Stimulated activated CD4-positive, alpha-beta T cell treated with anti-CD3 and anti-CD28 coated beads, Interleukin-15, amount 100 ng/mL, for 1 hour (primary cell): Measurements from ENCODE around the gene PARP1.

Source experiments
- DNase-seq, 2 donors: peaks; one replicate each; pipeline ENCODE4 v3.0.0-alpha.2; 2020; ENCODE audit warnings: low read depth in 1 of 2, low spot score in 1 of 2

PARP1 gene

DNA sequence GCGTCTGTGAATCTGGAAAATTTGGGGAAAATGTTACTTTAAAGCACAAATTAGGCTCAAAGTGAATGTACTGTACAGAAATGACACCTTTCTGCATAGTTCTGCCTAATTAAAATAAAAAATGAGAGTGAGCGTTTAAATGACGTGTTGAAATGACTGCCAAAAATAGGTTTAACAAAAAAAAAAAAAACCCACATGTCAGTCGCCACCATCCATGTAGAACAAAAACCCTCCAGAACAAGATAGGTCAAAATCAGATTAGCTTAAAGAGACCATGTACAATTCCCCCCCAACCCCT, 745 bp downstream of the PARP1 start:
- no peak for DNase-seq

DNA sequence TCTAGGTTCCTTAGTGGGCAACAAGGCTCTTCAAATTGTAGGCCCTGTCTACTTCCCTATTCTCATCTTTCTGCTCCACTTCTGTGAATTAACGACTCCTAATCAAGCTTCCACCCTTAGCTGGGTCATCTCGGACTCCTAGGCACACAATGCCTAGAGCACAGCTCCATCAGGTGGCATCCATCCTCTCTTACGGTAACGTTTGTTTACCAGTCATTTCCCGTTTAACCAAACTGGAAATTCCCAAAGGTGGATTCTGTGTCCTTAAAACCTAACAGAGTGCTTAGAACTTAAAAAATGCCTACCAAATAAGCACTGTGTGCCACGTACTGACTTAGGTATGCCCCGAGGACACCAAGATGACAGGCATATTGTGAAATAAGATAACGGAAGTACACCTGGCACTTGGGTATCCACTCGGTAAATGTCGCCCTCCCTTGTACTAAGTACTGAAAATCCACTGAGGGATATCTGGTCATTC, 1.5 kb downstream of the PARP1 start:
- no peak for DNase-seq

DNA sequence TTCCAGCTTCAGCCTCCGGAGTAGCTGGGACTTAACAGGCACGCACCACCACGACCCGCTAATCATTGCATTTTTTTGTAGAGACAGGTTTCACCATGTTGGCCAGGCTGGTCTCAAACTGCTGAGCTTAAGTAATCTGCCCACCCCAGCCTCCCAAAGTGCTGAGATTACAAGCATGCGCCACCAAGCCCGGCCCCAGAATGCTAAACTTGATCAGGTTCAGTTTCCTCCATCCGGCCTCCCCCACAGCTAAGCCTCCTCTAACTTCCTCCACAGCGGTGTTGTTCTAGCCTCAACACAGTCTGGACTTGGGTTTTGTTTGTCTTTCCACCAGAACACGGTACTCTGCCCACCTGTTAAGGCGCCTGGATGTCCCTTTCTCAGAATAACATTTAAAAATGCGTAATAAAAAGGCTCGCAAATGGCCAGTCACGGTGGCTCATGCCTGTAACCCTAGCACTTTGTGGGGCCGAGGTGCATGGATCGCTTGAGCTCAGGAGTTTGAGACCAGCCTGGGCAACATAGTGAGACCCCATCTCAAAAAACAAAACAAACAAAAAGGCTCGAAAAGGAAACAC, 2.4 kb downstream of the PARP1 start:
- DNase-seq = no peak

DNA sequence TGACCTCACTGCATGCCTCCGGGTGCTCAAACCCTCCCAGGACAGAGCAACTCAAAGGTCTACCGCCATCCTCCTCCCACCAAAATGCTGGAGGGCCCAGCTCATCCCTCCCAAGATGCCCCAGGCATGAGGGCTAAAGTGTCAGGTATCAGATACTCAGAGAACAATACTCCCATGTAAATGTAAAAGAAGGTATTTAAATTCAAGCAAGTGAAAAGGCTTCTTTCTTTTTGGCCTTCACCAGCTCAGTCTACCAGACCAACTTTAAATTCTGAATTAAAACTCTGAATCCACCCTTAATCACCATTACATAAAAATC, 3.0 kb downstream of the PARP1 start:
- DNase-seq = no peak

DNA sequence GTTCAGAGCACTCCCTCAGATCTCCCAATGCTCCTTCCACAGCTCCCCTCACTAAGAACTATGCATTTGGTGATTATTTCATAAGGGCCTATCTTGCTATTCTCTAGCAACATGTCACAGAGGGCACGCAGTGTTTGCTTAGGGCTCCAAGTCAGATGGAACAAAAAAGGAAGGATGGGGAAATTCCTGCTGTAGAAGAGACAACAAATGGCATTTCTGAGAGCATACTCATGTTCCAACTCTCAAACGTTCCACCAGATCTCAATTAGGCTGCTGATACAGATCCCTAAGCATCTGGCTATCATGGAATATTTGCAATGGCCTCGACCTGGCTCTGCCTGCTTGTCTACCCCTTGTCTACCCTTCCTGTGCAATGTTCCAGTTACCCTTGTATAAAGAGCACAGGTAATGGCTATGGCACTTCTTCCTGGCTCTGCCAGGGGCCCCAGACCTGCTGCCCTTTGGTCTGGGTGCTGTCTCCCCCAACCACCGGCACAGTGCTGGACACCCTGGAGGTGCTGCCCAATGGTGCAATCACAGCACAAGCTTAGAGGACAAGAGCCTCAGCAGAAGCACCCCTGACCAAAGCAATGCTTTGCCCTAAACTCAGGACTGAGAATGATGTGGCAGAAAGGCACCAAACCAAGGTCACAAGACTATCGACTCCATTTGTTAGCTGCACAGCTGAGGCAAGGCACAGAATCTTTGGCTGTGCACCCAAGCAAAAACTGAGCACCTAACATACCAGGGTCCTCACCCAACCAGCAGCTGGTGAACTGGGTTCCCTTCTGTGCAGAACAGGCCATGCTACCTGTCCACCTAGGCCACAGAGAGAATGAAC, 3.6 kb downstream of the PARP1 start:
- no peak for DNase-seq

DNA sequence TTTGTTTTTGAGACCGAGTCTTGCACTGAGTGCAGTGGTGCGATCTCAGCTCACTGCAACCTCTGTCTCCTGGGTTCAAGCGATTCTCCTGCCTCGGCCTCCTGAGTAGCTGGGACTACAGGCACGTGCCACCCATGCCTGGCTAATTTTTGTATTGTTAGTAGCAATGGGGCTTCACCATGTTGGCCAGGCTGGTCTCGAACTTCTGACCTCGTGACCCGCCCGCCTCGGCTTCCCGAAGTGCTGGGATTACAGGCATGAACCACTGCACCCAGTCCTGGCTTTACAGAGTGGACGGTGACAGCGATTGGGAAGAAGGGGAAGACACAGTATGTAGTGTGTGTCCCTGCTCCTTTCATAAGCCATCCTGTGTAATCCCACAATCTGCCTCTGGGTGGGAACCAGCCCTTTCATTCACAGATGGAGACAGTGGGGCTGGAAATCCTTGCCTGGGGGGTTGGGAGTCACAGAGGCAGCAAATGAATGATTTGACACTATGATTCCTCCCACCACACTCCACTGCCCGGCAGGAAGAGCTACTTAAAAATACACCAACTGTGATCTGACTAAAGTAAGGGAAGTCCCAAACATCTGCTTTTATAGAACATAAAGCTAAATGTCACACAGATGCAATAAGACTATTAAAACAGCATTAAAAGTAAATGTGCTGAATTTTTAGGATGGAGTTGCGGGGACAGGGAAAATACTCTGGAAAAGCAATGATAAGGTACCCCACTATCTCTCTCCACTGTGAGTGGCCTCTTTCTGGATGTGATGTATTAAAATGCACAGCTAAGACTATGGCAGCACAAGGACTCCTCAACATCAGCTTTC, 4.5 kb downstream of the PARP1 start:
- DNase-seq = no peak

DNA sequence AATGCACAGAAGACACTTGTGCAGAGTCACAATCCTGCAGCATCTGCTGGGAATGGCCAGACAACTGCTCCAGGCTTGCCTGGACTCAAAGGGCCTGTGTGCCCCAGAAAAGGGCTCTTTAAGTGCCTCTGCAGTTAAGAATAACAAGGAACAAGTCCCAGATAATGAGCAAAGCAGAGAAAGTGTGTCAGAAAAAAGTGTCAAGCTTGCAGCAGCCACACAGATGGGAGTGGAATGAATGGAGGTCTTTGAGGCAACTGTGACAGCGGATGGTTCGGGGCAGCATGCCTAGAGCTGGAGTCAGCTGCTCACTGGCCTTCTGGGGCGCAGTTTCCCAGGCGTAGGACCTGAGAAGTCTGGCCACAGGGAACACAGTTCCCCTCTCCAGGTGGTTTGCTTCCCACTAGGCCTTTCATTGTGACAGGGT, 5.1 kb downstream of the PARP1 start:
- DNase-seq = no peak

DNA sequence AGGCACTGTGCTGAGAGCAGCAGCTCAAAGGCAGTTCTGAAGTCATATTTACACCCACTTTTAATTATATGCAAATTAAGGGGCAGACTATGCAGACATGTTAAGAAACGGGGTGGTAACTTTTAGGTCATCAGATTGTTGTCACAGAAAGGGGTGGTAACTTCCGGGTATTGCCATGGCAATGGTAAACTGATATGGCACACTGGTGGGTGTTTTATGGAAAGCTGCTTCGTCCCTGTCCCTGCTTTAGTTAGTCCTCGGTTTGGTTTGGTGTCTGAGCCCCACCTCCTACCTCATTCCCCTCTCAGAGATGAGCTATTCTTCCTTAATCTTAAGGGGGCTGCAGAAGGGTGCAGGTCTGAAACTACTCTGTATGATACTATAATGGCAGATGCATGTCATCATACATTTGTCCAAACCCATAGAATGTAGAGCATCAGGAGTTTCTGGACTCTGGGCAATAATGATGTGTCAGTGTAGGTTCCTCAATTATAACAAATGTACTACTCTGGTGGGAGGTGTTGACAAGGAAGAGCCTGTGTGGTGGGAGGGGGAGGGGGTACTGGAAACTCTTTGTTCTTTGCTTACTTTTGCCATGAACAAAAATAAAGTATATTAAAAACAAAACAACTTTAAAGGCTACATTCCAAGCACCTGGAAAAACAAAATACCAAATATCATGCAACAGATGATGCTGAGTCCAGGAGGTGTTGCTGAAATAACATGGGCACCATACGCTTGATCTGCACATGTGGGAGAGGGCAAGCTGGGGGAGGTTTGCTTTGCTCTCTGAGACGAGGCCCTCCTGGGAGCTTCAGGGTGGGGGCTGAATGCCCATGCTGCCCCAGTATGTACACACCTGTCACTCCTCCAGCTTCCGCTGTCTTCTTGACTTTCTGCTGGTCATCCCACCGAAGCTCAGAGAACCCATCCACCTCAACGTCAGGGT, 6.3 kb downstream of the PARP1 start:
- DNase-seq = no peak

DNA sequence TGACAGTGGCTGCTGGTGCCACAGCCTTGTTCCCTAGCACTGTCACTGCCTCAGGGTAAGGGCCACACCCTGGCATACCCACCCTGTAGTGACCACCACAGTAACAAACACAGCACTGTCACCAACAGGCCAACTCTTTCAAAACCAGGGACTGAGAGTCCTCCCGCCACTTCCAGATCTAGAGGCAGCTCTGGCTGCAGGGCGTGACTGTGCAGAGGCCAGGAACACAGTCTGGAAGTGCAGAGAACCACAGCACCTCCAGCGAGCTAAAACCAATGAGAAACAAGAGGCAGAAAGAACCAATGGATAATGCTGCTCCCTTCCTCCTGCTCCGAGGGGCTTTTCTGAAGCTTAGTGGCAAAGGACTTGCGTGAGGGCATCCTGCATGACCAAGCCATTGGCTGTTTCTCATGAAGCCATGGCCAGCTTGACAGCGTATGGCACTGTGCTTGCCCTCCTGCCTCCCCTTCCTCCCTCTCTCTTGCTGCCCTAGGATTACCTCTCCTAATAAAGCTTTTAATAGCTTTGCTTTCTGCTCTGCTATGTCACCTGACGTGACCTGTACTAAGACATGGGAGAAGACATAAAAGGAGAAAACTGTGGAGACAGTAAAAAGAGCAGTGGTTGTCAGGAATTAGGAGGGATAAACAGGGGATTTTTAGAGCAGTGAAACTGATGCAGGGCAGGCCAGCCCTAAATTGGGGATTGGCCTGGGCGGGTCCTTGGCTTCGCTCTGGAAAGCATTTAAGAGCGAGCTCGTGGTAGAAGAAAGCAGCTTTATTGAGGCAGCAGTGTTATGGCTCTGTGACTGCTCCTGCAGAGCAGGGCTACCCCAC, 7.2 kb downstream of the PARP1 start:
- no peak for DNase-seq

DNA sequence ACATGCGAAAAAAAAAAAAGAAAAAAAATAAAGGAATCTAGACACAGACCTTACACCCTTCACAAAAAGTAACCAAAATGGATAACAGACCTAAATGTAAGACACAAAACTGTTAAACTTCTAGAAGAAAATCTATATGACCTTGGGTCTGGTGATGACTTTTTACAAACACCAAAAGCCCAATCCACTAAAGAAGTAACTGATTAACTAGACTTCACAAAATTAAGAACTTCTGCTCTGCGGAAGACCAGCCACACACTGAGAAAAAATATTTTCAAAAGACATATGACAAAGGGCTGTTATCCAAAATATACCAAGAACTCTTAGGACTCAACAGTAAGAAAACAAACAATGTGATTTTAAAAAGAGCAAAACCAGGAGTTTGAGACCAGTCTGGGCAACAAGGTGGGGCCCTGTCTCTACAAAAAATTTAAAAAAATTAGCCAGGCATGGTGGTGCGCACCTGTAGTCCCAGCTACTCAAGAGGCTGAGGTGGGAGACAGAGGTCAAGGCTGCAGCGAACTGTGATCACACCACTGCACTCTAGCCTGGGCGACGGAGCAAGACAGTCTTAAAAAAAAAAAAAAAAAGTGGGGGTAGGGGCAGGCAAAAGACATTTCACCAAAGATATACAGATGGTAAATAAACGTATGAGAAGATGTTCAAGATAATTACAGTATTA, 9.8 kb downstream of the PARP1 start:
- DNase-seq = no peak

DNA sequence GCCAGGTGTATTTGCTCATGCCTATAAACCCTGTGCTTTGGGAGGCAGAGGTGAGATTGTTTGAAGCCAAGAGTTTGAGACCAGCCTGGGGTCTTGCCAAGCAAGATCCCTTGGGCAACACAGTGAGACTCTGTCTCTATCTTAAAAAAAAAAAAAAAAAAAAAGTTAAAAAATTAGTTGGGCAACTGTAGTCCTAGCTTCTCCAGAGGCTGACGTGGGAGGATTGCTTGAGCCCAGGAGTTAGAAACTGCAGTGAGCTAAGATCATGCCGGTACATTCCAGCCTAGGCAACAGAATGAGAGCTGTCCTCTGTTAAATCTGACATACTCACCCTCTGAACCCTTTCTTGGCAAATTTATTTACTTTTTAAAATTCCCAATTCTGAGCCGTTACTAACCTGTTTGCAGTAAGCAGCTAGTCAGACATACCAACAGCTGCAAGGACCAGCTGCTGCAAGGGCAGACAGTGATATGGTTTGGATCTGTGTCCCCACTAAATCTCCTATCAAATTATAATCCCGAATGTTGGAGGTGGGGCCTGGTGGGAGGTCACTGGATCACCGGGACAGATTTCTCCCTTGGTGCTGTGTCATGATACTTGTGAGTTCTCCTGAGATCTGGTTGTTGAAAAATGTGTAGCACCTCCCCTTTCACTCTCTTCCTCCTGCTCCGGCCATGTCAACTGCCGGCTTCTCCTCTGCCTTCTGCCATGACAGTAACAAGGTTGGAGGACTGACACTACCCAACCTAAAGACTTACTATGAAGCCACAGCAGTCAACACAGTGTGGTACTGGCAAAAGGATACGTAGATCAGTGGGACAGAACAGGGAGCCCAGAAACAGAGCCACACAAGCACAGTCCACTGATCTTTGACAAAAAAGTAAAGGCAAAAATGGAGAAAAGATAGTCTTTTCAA, 10.6 kb downstream of the PARP1 start:
- DNase-seq = no peak

DNA sequence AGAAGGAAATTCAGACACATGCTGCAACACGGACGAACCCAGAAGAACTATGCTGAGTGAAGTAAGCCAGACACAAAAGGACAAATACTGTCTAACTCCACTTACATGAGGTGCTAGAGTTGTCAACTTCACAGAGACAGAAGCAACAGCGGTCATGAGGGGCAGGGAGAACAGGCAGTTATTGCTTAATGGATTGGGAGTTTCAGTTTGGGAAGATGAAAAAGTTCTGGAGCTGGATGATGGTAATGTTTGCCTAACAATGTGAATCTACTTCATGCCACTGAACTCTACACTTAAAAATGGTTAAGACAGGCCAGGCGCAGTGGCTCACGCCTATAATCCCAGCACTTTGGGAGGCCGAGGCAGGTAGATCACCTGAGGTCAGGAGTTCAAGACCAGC, 12.1 kb downstream of the PARP1 start:
- no peak for DNase-seq

DNA sequence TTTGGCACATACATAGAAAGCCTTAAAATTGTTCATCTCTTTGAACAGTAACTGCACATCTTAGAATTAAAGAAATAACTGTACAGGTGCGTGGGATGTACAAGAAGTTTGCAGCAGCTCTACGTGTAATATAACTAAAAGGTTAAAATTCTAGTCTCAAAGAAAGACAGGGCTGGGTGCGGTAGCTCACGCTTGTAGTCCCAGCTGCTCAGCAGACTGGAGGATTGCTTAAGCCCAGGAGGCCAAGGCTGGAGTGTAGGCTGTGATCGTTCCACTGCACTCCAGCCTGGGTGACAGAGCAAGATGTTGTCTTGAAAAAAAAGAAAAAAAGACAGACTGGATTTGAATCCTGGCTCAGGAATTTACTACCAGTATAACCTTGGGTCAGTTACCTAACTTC, 13.4 kb downstream of the PARP1 start:
- no peak for DNase-seq

DNA sequence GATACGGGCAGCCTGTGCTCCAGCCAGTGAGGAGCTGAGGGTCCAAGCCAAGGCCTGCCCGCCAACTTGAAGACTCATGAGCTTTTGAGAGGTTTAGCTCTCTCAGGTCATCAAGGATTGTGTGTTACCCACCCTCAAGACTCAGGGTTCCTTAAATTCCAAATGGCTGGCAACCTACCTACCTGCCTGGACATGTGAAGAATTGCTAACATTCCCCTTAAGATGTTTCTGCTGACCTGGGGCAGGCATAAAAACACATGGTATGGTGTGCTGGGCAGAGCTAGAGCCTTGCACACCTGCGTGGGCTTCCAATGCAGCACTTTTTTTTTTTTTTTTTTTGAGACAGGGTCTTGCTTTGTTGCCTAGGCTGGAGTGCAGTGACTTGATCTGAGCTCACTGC, 17.2 kb downstream of the PARP1 start:
- DNase-seq = no peak

DNA sequence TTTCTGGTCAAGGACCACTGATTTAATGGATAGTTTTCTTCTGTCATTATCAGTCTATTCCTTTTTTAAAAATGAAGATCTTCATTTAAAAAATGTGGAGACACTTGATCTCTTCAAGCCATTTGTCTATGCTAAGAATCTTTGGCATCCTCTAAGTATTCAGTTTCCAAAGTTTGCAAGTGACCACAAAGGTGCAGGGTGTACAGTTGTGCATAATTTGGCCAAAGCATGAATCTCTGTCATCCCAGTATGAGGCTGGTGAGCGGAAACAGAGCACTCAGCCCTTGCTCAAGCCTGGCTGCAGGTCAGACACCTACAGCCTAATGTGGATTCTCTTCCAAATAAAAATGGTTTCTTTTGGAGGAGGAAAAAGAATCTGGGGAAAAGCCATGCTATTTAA, 19.8 kb downstream of the PARP1 start:
- no peak for DNase-seq

DNA sequence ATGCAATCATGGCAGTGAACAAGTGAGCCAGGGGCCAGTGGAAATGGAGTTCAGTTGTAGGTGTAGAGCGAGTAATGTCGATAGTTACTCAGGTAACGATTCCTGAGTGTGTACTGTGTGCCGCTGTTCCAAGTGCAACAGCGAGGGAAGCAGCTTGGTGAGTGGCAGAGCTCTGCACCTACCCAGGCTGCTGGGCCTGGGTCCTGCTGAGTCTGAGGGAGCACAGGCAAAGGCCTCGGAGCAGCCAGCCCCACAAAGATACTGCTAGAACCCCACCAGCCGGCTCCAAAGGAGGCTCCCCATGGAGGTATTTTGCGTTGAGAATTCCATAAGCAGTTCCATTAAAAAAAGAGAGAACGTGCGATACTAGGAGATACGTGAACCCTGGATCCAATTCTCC, 23.2 kb downstream of the PARP1 start:
- no peak for DNase-seq

DNA sequence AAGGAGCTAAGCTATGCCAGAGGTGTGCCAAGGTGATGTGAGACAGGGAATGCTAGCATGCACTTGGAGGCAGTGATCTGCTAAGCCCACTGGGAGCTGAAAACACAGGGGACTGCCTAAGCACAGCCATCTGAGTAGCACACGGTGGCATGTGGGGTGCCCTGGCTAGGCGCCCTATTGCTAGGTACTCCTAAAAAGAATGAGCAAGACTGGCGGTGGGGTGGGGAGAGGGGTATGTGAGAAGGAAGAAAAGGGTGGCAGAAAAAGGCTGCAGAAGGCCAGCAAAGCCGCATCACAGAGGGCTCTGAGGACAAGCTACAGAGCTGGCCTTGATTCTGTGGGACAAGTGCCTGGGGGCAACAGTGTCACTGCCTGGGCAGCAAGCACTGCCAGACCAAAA, 23.9 kb downstream of the PARP1 start:
- DNase-seq = no peak

DNA sequence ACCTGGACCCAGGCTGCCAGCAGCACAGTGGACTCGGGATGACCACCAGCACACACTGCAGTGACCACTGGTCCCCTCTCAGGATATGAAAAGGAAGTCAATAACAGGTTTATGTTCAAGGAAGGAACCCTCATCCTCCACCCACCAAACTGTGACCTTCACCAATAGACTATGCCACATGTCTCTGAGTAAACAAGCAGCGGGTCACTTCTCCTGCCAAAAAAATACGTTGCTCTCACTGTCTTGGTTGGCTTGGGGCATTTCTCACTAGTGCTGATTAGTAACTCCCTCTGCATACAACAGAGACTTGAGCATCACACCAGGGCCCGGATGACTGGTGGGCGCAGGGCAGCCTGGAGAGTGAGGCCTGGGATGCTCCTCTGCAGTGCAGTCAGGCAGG, 25.9 kb downstream of the PARP1 start:
- no peak for DNase-seq
